HG02610 (cell line): Measurements from ENCODE around the gene FRMD1.

ENCODE experiments used
- ATAC-seq: cut with Tn5 transposase; IDR thresholded peaks from one replicate; pipeline ENCODE4 v1.9.1; 2021; ENCODE audit warnings: mild to moderate bottlenecking, moderate library complexity; ENCODE audit not compliant: unreplicated experiment

The FRMD1 gene

DNA sequence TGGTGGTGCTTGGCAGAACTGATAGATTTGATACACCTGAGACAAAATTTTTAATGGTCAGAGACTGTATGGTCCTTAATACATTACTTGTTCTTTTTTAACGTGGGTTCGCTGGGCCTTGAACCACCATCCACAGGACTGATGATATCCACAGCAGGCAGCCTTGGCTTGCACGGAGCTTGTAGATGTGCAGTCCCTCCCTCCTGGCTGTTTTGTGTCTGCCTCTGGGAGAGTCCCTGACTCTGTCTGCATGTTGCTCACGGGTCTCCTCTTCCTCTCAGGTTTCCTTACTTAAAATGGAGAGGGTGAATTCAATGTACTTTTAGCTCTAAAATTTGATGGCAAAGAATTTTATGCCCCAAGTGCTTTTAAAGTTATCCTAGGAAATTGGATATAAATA, 64.0 kb downstream of the FRMD1 start:
- no peak for ATAC-seq

DNA sequence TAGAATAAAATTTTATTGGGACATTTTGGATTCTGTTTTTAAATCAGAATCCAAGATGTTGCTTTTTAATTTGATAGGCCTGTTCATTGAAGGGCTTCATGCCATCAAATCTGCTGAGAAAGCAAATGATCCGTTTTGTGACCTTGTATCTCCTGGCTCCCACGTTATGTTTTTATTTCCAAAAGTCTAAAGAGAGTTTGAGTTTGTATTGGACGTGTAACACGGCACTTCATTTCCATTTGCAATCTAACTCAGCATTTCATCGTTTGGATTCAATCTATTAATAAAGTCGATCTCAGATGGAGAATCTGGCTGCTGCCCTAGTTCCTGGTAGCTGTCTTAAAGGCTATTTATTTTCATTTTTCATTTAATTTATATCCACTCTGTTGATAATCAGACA, 64.6 kb downstream of the FRMD1 start:
- ATAC-seq, result no peak

DNA sequence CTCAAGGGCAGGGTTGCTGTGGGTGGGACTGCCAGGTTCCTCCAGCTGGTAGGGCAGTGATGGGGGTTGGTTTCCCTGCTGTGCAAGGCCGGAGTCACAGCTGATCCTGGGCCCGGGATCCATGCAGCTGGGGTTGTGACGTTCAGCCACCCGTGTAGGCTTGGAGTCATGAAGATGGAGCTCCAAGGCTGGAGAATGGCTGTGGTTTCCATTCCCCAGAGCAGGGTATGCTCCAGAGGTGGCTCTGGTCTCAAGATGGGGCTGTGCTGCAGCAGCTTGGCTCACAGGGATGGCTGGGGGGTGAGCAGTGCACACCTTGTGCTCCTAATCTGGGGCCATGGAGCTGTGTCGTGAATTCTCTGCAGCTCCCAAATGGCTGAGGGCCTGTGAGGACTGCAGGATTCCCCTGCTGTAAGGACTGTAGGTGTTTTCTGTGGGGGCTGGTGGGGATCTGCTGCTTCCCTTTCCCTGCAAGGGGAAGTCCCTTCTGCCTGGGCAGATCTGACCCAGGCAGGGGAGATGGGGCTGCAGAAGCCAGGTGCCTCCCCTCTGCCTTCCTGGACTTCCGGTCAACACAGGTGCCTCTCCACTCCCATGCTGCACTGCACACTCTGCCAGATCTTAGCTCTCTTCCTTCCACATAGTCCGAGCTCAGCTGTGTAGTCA, 65.6 kb downstream of the FRMD1 start:
- ATAC-seq, result no peak

DNA sequence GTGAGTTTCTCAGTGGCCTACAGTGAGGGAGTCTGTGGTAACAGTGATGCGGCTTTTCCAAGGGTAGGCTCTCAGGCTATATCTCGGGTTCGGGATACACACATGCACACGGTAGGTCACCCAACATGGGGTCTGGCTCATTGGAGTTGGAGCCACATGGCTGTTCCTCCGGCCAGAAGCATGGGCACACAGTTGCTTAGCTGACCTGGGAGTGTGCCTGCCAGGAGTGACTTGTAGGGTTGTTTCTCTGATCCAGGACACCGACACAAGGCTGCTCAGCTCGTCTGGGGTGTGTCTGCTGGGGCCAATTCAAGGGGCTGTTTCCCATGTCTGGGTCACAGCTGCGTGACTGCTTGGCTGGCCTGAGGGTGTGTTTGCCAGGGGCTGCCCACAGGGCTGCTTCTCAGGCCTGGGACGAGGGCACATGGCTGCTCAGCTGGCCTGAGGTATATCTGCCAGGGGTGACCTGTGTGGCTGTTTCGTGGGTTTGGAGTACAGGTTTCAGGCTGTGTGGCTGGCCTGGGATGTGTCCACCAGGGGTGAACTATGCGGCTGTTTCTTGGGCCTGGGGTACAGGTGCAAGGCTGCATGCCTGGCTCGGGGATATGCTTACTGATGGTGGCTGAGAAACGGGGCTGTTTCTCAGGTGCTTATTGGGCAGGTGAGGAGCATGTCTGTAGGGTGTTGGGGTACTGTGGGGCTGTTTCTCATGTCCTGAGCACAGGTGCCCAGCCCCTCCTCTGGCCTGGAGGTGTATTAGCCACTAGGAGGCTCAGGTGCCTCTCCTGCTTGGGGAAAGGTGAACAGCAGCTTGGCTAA, 66.4 kb downstream of the FRMD1 start:
- no peak for ATAC-seq

DNA sequence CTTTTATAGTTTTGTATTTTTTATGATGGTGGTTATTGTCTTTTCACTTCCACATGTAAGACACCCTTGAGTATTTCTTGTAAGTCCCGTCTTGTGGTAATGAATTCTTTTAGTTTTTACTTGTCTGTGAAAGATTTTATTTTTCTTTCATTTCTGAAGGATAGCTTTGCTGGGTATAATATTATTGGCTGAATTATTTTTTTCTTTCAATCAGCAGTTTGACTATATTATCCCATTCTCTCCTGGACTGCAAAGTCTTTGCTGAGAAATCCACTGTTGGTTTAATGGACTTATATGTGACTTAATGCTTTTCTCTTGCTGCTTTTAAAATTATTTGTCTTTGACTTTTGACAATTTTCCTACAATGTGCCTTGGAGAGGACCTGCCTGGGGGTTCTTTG, 67.7 kb downstream of the FRMD1 start:
- ATAC-seq, result no peak

DNA sequence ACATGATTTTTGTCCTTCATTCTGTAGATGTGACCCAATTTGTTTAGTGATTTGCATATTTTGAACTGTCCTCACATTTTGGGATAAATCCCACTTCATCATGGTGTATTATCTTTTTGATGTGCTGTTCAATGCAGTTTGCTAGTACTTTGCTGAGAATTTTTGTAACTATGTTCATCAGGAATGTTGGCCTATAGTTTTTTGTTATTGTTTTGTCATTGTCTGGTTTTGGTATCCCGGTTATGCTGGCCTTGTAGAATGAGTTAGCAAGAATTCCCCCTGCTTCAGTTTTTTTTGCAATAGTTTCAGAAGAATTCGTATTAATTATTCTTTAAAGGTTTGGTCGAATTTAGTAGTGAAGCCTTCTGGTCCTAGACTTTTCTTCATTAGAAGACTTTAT, 69.7 kb downstream of the FRMD1 start:
- ATAC-seq, result no peak

DNA sequence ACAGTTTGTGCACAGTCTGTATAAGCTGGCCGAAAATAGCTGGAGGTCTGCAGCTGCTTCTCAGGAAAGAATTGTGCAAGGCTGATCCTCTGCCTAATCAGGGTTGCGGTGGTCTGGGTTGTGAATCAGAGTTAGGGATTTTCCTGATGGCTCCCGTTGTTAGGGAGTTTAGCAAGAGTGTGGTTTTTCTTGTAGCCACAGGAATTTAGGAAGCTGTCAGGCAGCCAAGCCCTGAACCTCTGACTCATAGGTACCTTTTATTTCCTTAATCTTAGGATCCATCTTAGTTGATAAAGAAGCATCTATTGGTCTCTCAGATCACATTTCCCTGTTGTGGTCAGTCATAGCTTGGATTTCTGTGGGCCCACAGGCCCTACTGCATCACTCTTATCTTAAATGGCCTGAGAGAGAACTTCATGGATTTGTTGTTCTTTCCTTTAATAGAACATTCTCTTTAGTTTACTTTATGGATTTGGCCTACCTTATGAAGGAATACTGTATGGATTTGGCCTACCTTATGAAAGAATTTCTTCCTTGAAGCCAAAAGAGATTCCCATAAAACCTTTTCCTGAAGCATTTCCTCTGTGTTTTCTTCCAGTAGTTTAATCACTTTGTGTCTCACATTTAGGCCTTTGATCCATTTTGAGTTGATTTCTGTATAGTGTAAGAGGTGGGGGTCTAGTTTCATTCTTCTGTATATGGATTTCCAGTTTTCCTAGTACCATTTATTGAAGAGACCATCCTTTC, 71.2 kb downstream of the FRMD1 start:
- ATAC-seq, result no peak

DNA sequence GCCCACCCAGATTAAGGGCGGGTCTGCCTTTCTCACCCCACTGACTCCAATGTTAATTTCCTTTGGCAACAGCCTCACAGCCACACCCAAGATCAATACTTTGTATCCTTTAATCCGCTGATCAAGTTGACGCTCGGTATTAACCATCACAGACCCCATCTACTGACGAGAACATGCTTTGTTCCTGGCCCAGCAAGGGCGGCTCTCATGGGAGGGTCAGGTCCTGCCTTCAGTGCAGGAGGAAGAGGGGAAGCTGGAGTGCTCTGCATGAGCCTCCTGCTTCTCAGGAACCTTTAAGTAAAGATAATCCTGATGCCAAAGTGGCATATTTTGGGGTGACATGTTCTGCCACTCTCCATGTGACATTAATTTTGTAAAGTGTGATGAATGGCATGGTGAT, 73.2 kb downstream of the FRMD1 start:
- ATAC-seq, result no peak

DNA sequence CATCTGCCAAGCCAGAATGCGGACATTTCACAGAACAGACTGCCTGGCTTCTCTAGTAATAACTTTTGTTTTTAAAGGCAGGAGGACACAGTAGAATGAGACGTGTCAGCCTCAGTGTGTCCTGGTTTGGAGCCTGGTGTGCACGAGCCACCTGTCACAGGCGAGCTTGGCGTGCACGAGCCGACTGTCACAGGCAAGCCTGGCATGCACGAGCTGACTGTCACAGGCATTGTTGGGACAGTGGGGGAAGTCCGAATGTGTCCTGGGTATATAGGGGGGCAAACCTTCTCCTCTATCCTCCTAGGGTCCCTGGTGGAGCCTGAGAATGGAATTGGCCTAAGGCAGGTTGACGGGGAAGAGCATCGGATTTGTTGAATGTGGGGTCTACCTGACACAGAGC, 74.1 kb downstream of the FRMD1 start:
- no peak for ATAC-seq

DNA sequence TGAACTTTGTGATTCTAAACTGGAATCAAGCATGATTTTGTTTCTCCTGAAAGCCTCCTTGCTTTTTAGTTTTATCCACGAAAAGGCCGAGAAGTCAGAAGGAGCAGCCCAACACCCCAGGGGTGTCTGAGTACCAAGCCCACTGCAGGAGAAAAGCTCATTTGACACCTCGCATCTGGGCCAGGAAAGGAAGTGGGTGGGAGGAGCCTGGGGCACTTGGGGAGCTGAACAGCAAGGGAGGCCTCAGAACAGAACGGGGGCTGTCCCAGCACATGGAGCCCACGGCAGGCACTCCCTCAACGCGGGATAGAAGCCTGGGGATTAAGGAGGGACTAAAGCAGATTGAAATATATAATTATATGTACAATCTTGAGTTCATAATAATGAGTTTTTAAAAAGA, 75.0 kb downstream of the FRMD1 start:
- no peak for ATAC-seq
